B cell (primary cell): ENCODE data around the gene PKNOX1. TPM values are rescaled to one million over a fixed set of nuclear protein-coding genes. Genes with fewer than 3 reads are reported as not detected.

Experiments
- ATAC-seq: fragments of 200-7000 bp; cut with Tn5 transposase; one replicate; pipeline ENCODE4 v1.10.0; 2021; ENCODE audit warnings: low read depth, mild to moderate bottlenecking, moderate number of reproducible peaks, moderate library complexity
- CTCF ChIA-PET: fragments of 350-600 bp; sonication (Branson Sonifier 250); formaldehyde crosslinking; loops from one replicate; lab custom pipeline; 2021; ENCODE audit warnings: antibody characterized with exemption, inconsistent platforms; lab: Charles Lee
- POLR2A ChIA-PET: fragments of 350-600 bp; sonication (Branson Sonifier 250); formaldehyde crosslinking; loops from one replicate; lab custom pipeline; 2021; ENCODE audit warnings: antibody characterized with exemption; lab: Charles Lee
- DNase-seq: peaks from one replicate; pipeline ENCODE4 v3.0.0; 2013
- H2AFZ ChIP-seq: 2 replicates; pipeline ENCODE4 v1.6.1; 2012; ENCODE audit warnings: mild to moderate bottlenecking, low read depth, low read length; ENCODE audit not compliant: insufficient read depth, poor library complexity, severe bottlenecking
- H3K27ac ChIP-seq, 2 donors: 1 replicate in 1 of 2; 2 replicates in 1 of 2; pipeline ENCODE4 v1.5.1; 2012 to 2013; ENCODE audit warnings: low read length in 2 of 2, mild to moderate bottlenecking in 2 of 2, moderate library complexity in 1 of 2
- H3K27me3 ChIP-seq, 4 experiments: fragments of 200-600 bp in 1 of 4; sonication (generic) in 1 of 4; replicated peaks in 1 of 4; 1 replicate in 2 of 4; 2 replicates in 2 of 4; pipeline versions ENCODE4 v1.6.1 to v1.7.0; 2013 to 2016; ENCODE audit warnings: low read length in 3 of 4, mild to moderate bottlenecking in 2 of 4, mixed read lengths in 1 of 4, moderate library complexity in 1 of 4; ENCODE audit not compliant: insufficient read depth in 4 of 4, control insufficient read depth in 3 of 4; ENCODE audit errors: control extremely low read depth in 1 of 4
- H3K36me3 ChIP-seq, 2 experiments: replicated peaks in 1 of 2; 1 replicate in 1 of 2; 2 replicates in 1 of 2; pipeline versions ENCODE4 v1.6.1 to v1.7.1; 2013; ENCODE audit warnings: low read length in 1 of 2; ENCODE audit not compliant: insufficient read depth in 2 of 2, control insufficient read depth in 1 of 2; ENCODE audit errors: control extremely low read depth in 1 of 2, extremely low read depth in 1 of 2
- H3K4me1 ChIP-seq, 2 donors: fragments of 200-600 bp in 1 of 2; sonication (generic) in 1 of 2; 1 replicate in 1 of 2; 2 replicates in 1 of 2; pipeline versions ENCODE4 v1.5.1 to v1.6.1; 2013 to 2017; ENCODE audit warnings: low read length in 2 of 2; ENCODE audit not compliant: control insufficient read depth in 2 of 2, insufficient read depth in 2 of 2
- H3K4me2 ChIP-seq: replicated peaks from 2 replicates; pipeline ENCODE3; 2012; ENCODE audit warnings: mild to moderate bottlenecking, low read depth, low read length; ENCODE audit not compliant: poor library complexity, severe bottlenecking
- H3K4me3 ChIP-seq, 5 experiments: fragments of 200-600 bp in 1 of 5; sonication (generic) in 1 of 5; 1 replicate in 3 of 5; 2 replicates in 2 of 5; pipeline versions ENCODE4 v1.5.1 to v1.7.0; 2011 to 2016; ENCODE audit warnings: low read length in 4 of 5, mild to moderate bottlenecking in 4 of 5, low read depth in 2 of 5, control low read depth in 1 of 5, moderate library complexity in 1 of 5; ENCODE audit not compliant: insufficient read depth in 1 of 5; ENCODE audit errors: control extremely low read depth in 1 of 5, extremely low read depth in 1 of 5
- H3K79me2 ChIP-seq: fragments of 200-600 bp; sonication (generic); one replicate; pipeline ENCODE4 v1.6.0; 2016; ENCODE audit warnings: low read length; ENCODE audit not compliant: control insufficient read depth, insufficient read depth
- H3K9ac ChIP-seq: fragments of 200-600 bp; sonication (generic); 2 replicates; pipeline ENCODE4 v1.6.1; 2017; ENCODE audit warnings: mild to moderate bottlenecking, low read length, moderate library complexity
- H3K9me3 ChIP-seq, 3 donors: one replicate each; pipeline versions ENCODE4 v1.6.1 to v1.7.1; 2013; ENCODE audit warnings: low read length in 2 of 3; ENCODE audit not compliant: control insufficient read depth in 2 of 3, insufficient read depth in 1 of 3; ENCODE audit errors: control extremely low read depth in 1 of 3
- H4K20me1 ChIP-seq: 2 replicates; pipeline ENCODE4 v1.6.0; 2012; ENCODE audit warnings: mild to moderate bottlenecking, low read length; ENCODE audit not compliant: insufficient read depth, control insufficient read depth, poor library complexity, severe bottlenecking
- H3K27ac Mint-ChIP-seq: one replicate; pipeline ENCODE4 v1.8.0; 2021; ENCODE audit warnings: mixed read lengths
- H3K27me3 Mint-ChIP-seq: one replicate; pipeline ENCODE4 v1.8.0; 2021; ENCODE audit warnings: mixed read lengths
- H3K4me1 Mint-ChIP-seq: one replicate; pipeline ENCODE4 v1.8.0; 2021; ENCODE audit warnings: mixed read lengths
- H3K4me3 Mint-ChIP-seq: one replicate; pipeline ENCODE4 v1.8.0; 2021; ENCODE audit warnings: mixed read lengths
- H3K9me3 Mint-ChIP-seq: one replicate; pipeline ENCODE4 v1.8.0; 2022; ENCODE audit warnings: mixed read lengths; ENCODE audit not compliant: insufficient read depth
- EZH2 ChIP-seq: IDR thresholded peaks from 2 replicates; pipeline ENCODE4 v1.6.1; 2012; ENCODE audit warnings: borderline replicate concordance, low read depth, mild to moderate bottlenecking, moderate library complexity, low read length; ENCODE audit not compliant: insufficient read depth, poor library complexity, severe bottlenecking
- WGBS: methylation state at CpG from one replicate; pipeline ENCODE4 v1.1.5; 2013; ENCODE audit warnings: missing lambda C conversion rate; ENCODE audit not compliant: insufficient coverage; 5-methylcytosine and 5-hydroxymethylcytosine counted together
- intact Hi-C: fragments of 100-400 bp; cut with micrococcal nuclease; formaldehyde crosslinking; loops from one replicate; pipeline ENCODE4 v1.10.0; 2022
- polyA plus RNA-seq: library from polyadenylated mRNA; depleted of rRNA; stranded (reverse); fragments of >200 nt; gene quantifications from 2 replicates; pipeline ENCODE4 v1.2.3, GENCODE V29; 2012
- total RNA-seq, 2 donors: library from RNA; stranded (reverse); fragments of 120-200 nt in 1 of 2; gene quantifications; 1 replicate in 1 of 2; 2 replicates in 1 of 2; pipeline versions ENCODE4 v1.2.3 to v1.2.4, GENCODE V29; 2013 to 2022
- TF ChIP-seq, protein P1 (sequence below): fragments of 200-600 bp; IDR thresholded peaks from one replicate; pipeline ENCODE4 v1.8.0; 2022; ENCODE audit warnings: antibody characterized with exemption, mild to moderate bottlenecking

Gene PKNOX1
- total and polyA plus RNA-seq, 2 donors (not counting 1 experiment from before 2014, with no cell fraction given), result 7.6 to 29.5 TPM

GRCh38 chr21:42981862-42982261 is 7.5 kb downstream of the PKNOX1 start:
- peaks cover 11 to 12% of the 10 kb centered on the region in 2 donors for H3K4me1 ChIP-seq
- ATAC-seq (no peak), DNase-seq (no peak)
- ChIA-PET POLR2A (no interaction called here), CTCF (no interaction called here)
- intact Hi-C loops, result no loop called here
- H3K4me2 ChIP-seq, result no peak overlapping the region
- peaks cover 41% of the 10 kb centered on the region for H4K20me1 ChIP-seq
- no peak overlapping the region for H3K9ac ChIP-seq
- peaks cover 84% of the 10 kb centered on the region for H3K79me2 ChIP-seq
- H3K36me3 ChIP-seq, result no peaks in the 10 kb centered on the region
- no peaks in the 10 kb centered on the region for H3K27me3 Mint-ChIP-seq
- peak overlapping the region; percentile 20 for H3K27ac Mint-ChIP-seq
- H3K27me3 ChIP-seq, result no peaks in the 10 kb centered on the region
- no peak overlapping the region for H3K27ac ChIP-seq
- 100% methylated on average over 2 of the region's 4 CpGs for WGBS
- no peak overlapping the region for H2AFZ ChIP-seq
- TF ChIP-seq, protein P1, sequence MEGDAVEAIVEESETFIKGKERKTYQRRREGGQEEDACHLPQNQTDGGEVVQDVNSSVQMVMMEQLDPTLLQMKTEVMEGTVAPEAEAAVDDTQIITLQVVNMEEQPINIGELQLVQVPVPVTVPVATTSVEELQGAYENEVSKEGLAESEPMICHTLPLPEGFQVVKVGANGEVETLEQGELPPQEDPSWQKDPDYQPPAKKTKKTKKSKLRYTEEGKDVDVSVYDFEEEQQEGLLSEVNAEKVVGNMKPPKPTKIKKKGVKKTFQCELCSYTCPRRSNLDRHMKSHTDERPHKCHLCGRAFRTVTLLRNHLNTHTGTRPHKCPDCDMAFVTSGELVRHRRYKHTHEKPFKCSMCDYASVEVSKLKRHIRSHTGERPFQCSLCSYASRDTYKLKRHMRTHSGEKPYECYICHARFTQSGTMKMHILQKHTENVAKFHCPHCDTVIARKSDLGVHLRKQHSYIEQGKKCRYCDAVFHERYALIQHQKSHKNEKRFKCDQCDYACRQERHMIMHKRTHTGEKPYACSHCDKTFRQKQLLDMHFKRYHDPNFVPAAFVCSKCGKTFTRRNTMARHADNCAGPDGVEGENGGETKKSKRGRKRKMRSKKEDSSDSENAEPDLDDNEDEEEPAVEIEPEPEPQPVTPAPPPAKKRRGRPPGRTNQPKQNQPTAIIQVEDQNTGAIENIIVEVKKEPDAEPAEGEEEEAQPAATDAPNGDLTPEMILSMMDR, result no peak
- TF ChIP-seq EZH2, result no peak
- H3K9me3 Mint-ChIP-seq, result no peaks in the 10 kb centered on the region
- H3K9me3 ChIP-seq, result no peaks in the 10 kb centered on the region
- peaks cover 30% of the 10 kb centered on the region for H3K4me1 Mint-ChIP-seq
- H3K4me3 ChIP-seq, result no peak overlapping the region
- no peak overlapping the region for H3K4me3 Mint-ChIP-seq

DNA sequence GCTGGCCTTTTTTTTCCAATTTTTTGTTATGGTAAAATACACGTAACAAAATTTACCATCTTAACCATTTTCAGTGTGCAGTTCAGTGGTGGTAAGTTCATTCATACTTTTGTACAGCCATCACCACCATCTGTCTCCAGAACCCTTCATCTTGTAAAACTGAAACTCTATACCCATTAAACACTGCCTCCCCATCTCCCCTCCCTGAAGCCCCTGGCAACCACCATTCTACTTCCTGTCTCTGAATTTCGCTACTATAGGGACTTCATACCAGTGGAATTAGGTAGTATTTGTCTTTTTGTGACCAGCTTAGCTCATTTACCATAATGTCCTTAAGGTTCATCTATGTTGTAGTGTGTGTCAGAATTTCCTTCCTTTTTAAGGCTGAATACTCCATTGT is 8.7 kb downstream of the PKNOX1 start:
- intact Hi-C loops, result no loop called here
- POLR2A ChIA-PET, result no interaction called here
- H3K9me3 Mint-ChIP-seq, result no peaks in the 10 kb centered on the region
- no peak overlapping the region for H3K27ac ChIP-seq
- H3K4me1 Mint-ChIP-seq, result peaks cover 28% of the 10 kb centered on the region
- H3K4me3 ChIP-seq, result no peak overlapping the region
- TF ChIP-seq EZH2, result no peak
- TF ChIP-seq, protein P1, result no peak
- peaks cover 41% of the 10 kb centered on the region for H4K20me1 ChIP-seq
- no peak overlapping the region for H3K4me3 Mint-ChIP-seq
- ATAC-seq (no peak), DNase-seq (no peak)
- no peaks in the 10 kb centered on the region for H3K36me3 ChIP-seq
- H3K9me3 ChIP-seq, result no peaks in the 10 kb centered on the region
- H3K4me1 ChIP-seq, result peaks cover 11 to 12% of the 10 kb centered on the region in 2 donors
- no CpG with 5 or more reads among the region's 2 CpGs for WGBS
- no peaks in the 10 kb centered on the region for H3K27me3 Mint-ChIP-seq
- H3K27me3 ChIP-seq, result no peaks in the 10 kb centered on the region
- H3K27ac Mint-ChIP-seq, result no peak overlapping the region
- no peak overlapping the region for H2AFZ ChIP-seq
- peaks cover 84% of the 10 kb centered on the region for H3K79me2 ChIP-seq
- CTCF ChIA-PET, result no interaction called here
- no peak overlapping the region for H3K9ac ChIP-seq
- no peak overlapping the region for H3K4me2 ChIP-seq
